ENCODE data around the gene ARHGEF33.

DNA sequence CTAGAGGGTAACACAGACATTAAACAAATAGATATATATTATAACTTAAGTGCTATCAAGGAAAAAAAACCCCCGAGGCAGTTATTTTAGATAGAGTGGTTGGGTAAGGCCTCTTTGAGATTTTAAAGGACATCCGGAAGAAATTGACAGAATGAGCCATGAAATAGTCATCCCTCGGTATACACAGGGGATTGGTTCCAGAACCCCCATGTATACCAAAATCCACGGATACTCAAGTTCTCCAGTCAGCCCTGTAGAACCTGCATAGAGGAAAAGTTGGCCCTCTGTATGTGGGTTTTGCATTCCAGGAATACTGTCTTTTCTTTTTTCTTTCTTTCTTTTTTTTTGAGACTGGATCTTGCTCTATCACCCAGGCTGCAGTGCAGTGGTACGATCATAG, 15.9 kb upstream of the ARHGEF33 start:
- TF ChIP-seq, protein P1, sequence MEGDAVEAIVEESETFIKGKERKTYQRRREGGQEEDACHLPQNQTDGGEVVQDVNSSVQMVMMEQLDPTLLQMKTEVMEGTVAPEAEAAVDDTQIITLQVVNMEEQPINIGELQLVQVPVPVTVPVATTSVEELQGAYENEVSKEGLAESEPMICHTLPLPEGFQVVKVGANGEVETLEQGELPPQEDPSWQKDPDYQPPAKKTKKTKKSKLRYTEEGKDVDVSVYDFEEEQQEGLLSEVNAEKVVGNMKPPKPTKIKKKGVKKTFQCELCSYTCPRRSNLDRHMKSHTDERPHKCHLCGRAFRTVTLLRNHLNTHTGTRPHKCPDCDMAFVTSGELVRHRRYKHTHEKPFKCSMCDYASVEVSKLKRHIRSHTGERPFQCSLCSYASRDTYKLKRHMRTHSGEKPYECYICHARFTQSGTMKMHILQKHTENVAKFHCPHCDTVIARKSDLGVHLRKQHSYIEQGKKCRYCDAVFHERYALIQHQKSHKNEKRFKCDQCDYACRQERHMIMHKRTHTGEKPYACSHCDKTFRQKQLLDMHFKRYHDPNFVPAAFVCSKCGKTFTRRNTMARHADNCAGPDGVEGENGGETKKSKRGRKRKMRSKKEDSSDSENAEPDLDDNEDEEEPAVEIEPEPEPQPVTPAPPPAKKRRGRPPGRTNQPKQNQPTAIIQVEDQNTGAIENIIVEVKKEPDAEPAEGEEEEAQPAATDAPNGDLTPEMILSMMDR (IDR thresholded peaks at IDR 0.05; ENCODE audit: poor library complexity): no peak
- no peak for TF ChIP-seq EZH2phosphoT487 (IDR thresholded peaks at IDR 0.05; ENCODE audit: low read depth, severe bottlenecking, unreplicated experiment)

Data from hepatocyte (in vitro differentiated cells).